ENCODE data around the gene DZANK1. TPM values are rescaled to one million over a fixed set of nuclear protein-coding genes. Genes with fewer than 3 reads are reported as not detected.
"Not testable (repeated sequence)": the region's sequence is repeated elsewhere in the genome, so short reads cannot be mapped to it uniquely, and the experiment has no call there.

Gene DZANK1
- 1 to 10 TPM; 1.7 to 2.0 TPM for total RNA-seq

DNA sequence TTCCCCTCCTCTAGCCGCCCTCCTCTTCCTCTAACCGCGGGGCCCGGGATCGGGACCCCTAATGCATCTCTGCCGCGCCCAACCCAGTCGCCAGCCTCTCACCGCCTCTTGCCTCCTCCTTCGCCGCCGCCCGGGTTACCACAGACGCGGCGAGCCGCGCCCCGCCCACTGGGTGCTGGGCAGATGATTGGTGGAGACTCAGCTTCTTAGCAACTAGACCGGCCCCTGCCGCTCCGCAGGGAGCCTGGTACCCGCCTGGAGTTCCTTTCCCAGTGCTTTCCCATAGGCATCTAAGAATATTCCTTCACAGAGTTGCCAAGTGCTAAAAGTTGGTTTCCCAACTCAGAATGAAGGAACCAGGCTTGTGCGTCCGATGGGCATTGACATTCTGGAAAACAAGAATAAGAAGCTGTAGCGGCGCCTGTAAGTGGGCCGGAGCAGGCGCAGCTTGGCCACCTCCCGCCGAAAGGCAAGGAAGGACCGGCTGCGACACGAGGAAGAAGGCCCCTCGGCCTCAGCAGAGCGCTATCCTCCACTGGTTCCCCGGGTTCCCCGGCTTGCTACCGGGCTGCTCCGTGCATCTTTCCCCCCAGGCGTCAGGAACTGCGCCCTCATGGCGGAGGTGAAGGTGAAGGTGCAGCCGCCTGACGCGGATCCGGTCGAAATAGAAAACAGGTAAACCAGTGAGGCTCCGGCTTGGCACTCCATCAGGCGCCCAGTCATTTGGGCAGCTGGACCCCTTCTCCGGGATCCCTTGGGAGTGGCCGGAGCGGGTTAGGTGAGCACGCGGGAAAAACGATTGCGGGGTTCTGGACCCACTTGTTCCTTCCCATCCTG is at the start of gene DZANK1, which contains the start of gene POLR3F:
TSS of gene DZANK1 (minus strand) at position 137 of the 837 bp plus-strand sequence. CDS start 1,672 bp downstream, outside the sequence.
TSS of gene POLR3F (plus strand) at position 497 of the 837 bp plus-strand sequence. CDS start at position 614, 117 bp downstream.
- Mint-ChIP-seq H3K4me3 (peak within 1 kb of the TSS; percentile 94), H3K27ac (peak within 1 kb of the TSS; percentile 88), H3K36me3 (no peaks in the 10 kb centered on the region), H3K27me3 (no peaks in the 10 kb centered on the region), H3K4me1 (peaks cover 30% of the 10 kb centered on the region), H3K9me3 (ENCODE audit: low read depth) (no peaks in the 10 kb centered on the region)
- CTCF ChIA-PET, result interaction anchor here (1.0 to 2.6 kb wide), 6 partner anchors 8 to 179 kb away, joined by 3 to 13 read pairs (median 6); partner anchors contain the start of genes RBBP9, SEC23B and ZNF133
- ATAC-seq (peak; percentile 98), DNase-seq (peak; percentile 95)

DNA sequence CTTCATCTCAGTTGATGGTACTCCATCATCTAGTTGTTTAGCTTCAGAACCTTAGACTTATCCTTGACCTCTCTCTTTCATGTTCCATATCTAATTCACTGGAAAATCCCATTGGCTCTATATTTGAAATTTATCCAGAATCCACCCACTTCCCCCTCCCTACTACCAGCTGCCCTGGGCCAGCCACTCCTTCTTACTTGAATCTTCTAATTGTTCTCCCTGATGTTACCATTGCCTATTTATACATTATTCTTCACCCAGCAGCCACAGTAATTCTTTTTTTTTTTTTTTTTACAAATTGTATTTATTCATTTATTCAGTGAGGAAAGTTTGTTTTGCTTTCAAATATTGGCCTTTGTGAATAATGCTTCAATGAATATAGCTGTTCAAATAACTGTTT is 49.1 kb upstream of the DZANK1 start:
- Mint-ChIP-seq H3K4me3 (no peak overlapping the region), H3K4me1 (peaks cover 18% of the 10 kb centered on the region), H3K27ac (no peak overlapping the region), H3K9me3 (ENCODE audit: low read depth) (no peaks in the 10 kb centered on the region), H3K36me3 (peaks cover 28% of the 10 kb centered on the region), H3K27me3 (no peaks in the 10 kb centered on the region)
- DNase-seq, result no peak
- CTCF ChIA-PET, result interaction anchor here (1.0 kb wide), 1 partner anchor 64 kb away, joined by 4 read pairs; no protein-coding TSS in a partner anchor
- ATAC-seq, result no peak

DNA sequence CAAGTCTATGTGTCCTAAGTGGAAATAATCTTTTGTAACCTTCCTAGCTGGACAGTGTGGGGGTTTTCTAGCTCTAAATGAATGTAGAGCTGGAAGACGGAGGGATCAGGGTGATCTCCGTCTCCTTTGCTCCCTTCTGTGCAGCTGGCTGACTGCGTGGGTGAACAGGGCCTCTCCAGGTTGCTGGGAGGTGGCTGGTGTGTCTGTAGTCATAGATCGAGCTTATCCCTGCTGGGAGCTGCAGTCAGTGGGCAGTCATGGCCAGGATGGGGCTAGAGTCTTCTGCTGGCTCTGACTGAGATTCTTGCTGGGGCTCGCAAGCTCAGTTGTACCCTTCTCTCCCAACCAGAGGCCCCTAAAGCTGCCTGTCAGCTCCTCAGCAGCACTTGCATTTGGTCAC is 47.3 kb upstream of the DZANK1 start:
- peak overlapping the region; percentile 18 for H3K27ac Mint-ChIP-seq
- H3K4me3 Mint-ChIP-seq, result no peak overlapping the region
- CTCF ChIA-PET, result no interaction called here
- H3K9me3 Mint-ChIP-seq (ENCODE audit: low read depth), result no peaks in the 10 kb centered on the region
- H3K36me3 Mint-ChIP-seq, result peaks cover 45% of the 10 kb centered on the region
- no peak for ATAC-seq
- H3K27me3 Mint-ChIP-seq, result no peaks in the 10 kb centered on the region
- peaks cover 35% of the 10 kb centered on the region for H3K4me1 Mint-ChIP-seq
- no peak for DNase-seq

DNA sequence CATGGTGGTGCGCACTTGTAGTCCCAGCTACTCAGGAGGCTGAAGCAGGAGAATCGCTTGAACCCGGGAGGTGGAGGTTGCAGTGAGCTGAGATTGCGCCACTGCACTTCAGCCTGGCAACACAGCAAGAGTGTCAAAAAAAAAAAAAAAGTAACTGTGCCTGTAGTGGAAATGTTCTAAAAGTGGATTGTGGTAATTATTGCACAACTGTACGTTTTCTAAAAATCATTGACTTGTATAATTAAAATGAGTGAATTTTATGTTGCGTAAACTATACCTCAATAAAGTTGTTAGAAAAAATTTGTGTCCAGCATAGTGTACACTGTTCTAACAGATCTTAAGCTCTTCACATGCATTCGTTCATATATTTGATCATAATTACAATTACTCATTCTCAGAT is 46.4 kb upstream of the DZANK1 start:
- Mint-ChIP-seq H3K4me3 (no peak overlapping the region), H3K27me3 (no peaks in the 10 kb centered on the region), H3K27ac (no peak overlapping the region), H3K36me3 (peaks cover 49% of the 10 kb centered on the region), H3K4me1 (peaks cover 44% of the 10 kb centered on the region), H3K9me3 (ENCODE audit: low read depth) (no peaks in the 10 kb centered on the region)
- no peak for ATAC-seq
- no peak for DNase-seq
- CTCF ChIA-PET, result no interaction called here

DNA sequence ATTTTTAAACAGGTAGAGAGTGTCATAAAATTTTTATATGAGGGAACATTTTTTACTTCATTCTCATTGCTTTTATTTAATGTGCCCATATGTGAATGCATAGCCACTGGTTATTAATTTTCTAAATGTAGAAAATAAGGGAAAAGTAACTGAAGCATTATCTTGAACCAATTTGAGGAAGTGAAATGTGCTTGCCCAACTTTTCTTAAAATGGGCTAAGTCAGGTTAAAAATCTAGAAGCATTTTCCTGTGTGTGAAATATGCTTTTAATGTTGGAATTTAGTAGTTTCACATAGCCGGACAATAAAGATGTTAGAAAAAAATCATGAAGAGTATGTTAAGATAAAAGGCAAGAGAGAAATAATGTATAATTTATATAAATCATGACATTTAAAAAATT is 44.7 kb upstream of the DZANK1 start:
- DNase-seq (no peak), ATAC-seq (no peak)
- no peaks in the 10 kb centered on the region for H3K27me3 Mint-ChIP-seq
- no peak overlapping the region for H3K4me3 Mint-ChIP-seq
- H3K4me1 Mint-ChIP-seq, result peaks cover 56% of the 10 kb centered on the region
- CTCF ChIA-PET, result no interaction called here
- H3K36me3 Mint-ChIP-seq, result peaks cover 52% of the 10 kb centered on the region
- no peak overlapping the region for H3K27ac Mint-ChIP-seq
- H3K9me3 Mint-ChIP-seq (ENCODE audit: low read depth), result no peaks in the 10 kb centered on the region

DNA sequence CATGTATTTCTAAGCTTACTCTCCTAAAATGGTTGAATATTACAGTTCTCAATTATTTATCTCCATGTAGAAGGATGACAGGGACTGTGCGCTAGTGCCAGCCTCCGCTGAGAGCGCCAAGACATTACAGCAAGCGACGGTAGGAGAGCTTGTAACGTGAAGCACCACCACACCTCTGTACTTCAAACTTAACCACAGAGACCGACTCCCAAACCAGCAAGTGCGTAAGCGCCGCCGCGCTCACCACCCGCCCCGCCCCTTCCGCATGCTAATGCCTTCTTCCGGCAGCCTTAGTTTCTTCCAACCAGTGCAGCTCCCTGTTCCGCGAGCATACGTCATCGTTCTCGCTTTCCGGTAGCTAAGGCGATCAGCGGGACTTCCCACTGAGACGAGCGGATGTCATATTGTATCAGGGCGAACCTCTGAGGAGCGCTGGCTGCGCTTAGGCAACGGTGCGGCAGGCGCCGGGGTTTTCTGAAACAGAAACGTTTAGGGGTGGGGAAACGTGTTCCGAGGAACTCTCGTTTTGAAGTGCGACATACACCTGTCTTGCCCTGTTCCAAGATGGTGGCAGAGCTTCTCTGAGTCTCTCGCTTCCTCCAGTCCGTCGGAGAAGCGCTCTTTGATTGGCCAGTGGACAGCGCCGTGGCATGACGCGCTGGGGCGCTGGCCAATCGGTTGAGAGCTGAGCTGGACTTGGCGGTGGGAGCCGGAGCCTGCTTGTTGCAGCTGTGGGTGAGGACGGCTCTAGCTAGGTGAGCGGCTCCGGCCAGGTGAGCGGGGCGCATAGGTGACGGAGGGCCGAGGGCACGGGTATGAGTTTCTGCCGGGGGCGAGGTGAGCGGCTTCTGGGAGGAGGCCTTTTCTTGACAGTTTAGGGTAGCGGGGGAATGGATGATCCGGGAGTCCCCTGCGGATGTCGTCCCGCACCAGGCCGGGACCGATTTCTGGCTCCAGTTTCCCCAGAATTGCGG is 40.7 kb upstream of the DZANK1 start, which contains the start of gene SEC23B:
TSS of gene SEC23B (plus strand) at position 723 of the 974 bp plus-strand sequence. CDS start 2,896 bp downstream, outside the sequence.
- Mint-ChIP-seq H3K36me3 (peaks cover 36% of the 10 kb centered on the region), H3K27ac (peak within 1 kb of the TSS; percentile 100), H3K4me1 (peaks cover 54% of the 10 kb centered on the region), H3K27me3 (peaks cover 2% of the 10 kb centered on the region), H3K4me3 (peak within 1 kb of the TSS; percentile 100), H3K9me3 (ENCODE audit: low read depth) (no peaks in the 10 kb centered on the region)
- DNase-seq (peak; percentile 98), ATAC-seq (peak; percentile 96)
- CTCF ChIA-PET, result interaction anchor here (0.9 to 3.9 kb wide), 5 partner anchors 11 to 1544 kb away, joined by 3 to 39 read pairs (median 4); partner anchors contain the start of genes CFAP61, CRNKL1, DZANK1 and POLR3F

DNA sequence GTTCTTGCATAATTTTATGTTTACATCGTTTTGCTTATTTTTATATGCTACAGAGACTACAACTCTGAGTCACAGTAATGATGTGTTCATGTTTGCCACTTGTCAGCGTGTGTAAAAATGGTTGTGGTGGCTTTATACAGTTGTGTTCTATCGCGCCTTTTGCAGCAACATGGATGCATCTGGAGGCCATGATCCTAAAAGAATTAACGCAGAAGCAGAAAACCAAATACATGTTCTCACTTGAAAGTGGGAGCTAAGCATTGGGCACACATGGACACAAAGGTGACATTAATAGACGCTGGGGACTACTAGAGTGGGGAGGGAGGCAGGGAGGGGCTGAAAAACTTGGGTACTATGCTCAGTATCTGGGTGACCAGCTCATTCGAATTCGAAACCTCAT is 39.9 kb upstream of the DZANK1 start:
- peaks cover 52% of the 10 kb centered on the region for H3K4me1 Mint-ChIP-seq
- no peak for ATAC-seq
- no peaks in the 10 kb centered on the region for H3K9me3 Mint-ChIP-seq (ENCODE audit: low read depth)

DNA sequence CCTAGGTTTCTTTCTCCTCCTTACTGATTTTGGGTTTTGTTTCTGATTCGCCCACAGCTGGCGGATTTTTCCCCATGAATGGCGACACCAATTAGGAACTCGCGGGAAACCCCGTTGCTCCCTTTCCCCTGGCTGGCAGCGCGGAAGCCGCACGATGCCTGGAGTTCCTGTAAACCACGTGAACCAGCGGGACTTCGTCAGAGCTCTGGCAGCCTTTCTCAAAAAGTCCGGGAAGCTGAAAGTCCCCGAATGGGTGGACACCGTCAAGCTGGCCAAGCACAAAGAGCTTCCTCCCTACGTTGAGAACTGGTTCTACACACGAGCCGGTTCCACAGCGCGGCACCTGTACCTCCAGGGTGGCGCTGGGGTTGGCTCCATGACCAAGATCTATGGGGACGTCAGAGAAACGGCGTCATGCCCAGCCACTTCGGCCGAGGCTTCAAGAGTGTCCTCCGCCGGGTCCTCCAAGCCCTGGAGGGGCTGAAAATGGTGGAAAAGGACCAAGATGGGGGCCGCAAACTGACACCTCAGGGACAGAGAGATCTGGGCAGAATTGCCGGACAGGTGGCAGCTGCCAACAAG is 37.7 kb upstream of the DZANK1 start:
- Mint-ChIP-seq H3K9me3 (ENCODE audit: low read depth) (no peaks in the 10 kb centered on the region), H3K27me3 (peaks cover 2% of the 10 kb centered on the region), H3K4me1 (peaks cover 34% of the 10 kb centered on the region), H3K27ac (no peak overlapping the region), H3K36me3 (peaks cover 11% of the 10 kb centered on the region), H3K4me3 (no peak overlapping the region)
- ATAC-seq (no peak), DNase-seq (no peak)
- CTCF ChIA-PET, result interaction anchor here (3.9 kb wide), 1 partner anchor 8 kb away, joined by 39 read pairs; the partner anchor contains the start of gene RBBP9

More for the DNA sequence above, 39.9 kb upstream of the DZANK1 start:
- CTCF ChIA-PET, result interaction anchor here (0.5 to 3.9 kb wide), 6 partner anchors 10 to 1545 kb away, joined by 3 to 39 read pairs (median 5); partner anchors contain the start of genes CFAP61, CRNKL1, DZANK1 and POLR3F
- Mint-ChIP-seq H3K27ac (peak overlapping the region; percentile 100), H3K4me3 (peak overlapping the region; percentile 100), H3K27me3 (peaks cover 2% of the 10 kb centered on the region), H3K36me3 (peaks cover 31% of the 10 kb centered on the region)
- DNase-seq, result peak; percentile 59

DNA sequence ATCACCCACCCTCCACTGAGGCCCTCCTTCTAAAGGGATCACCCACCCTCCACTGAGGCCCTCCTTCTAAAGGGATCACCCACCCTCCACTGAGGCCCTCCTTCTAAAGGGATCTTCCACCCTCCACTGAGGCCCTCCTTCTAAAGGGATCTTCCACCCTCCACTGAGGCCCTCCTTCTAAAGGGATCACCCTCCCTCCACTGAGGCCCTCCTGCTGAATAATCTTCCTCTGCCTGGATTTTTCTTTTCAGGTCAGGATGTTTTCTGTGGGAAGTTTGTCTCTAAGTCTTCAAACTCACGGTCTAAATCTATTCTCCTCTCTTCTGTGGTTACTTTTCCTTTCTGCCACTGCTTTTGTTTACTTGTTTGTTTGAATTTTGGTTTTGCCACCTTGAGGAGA is 34.8 kb upstream of the DZANK1 start:
- not testable (repeated sequence) for DNase-seq

DNA sequence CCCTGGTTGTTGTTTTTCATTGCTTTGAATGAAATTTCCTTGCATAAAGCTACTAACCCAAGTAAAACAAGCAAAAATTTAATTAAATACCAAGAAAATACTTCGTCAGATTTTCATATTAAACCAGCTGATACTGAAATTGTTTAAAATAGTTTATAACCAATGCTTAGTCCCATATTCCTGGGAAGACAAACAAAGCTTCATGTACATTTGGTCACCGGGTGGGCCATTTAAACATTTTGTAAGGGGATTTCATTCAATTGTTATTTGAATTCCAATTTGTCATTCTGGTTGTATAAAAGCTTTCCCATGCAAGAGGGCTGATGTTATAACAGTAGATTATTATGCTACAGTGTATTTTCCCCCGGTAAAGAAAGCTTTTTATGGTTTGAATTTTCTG is 30.8 kb upstream of the DZANK1 start:
- no peaks in the 10 kb centered on the region for H3K27me3 Mint-ChIP-seq
- CTCF ChIA-PET, result interaction anchor here (0.9 to 3.8 kb wide), 6 partner anchors 9 to 212 kb away, joined by 3 to 39 read pairs (median 4); partner anchors contain the start of genes DZANK1, POLR3F and SEC23B
- H3K36me3 Mint-ChIP-seq, result peaks cover 11% of the 10 kb centered on the region
- peak overlapping the region; percentile 36 for H3K27ac Mint-ChIP-seq
- DNase-seq (no peak), ATAC-seq (no peak)
- peak overlapping the region; percentile 99 for H3K4me3 Mint-ChIP-seq
- no peaks in the 10 kb centered on the region for H3K9me3 Mint-ChIP-seq (ENCODE audit: low read depth)
- H3K4me1 Mint-ChIP-seq, result peaks cover 22% of the 10 kb centered on the region

More for the DNA sequence above, 34.8 kb upstream of the DZANK1 start:
- H3K36me3 Mint-ChIP-seq; ATAC-seq; H3K27ac Mint-ChIP-seq; CTCF ChIA-PET; H3K9me3 Mint-ChIP-seq (ENCODE audit: low read depth); H3K4me3 Mint-ChIP-seq; H3K27me3 Mint-ChIP-seq: not testable (repeated sequence)
- peaks cover 14% of the 10 kb centered on the region for H3K4me1 Mint-ChIP-seq

DNA sequence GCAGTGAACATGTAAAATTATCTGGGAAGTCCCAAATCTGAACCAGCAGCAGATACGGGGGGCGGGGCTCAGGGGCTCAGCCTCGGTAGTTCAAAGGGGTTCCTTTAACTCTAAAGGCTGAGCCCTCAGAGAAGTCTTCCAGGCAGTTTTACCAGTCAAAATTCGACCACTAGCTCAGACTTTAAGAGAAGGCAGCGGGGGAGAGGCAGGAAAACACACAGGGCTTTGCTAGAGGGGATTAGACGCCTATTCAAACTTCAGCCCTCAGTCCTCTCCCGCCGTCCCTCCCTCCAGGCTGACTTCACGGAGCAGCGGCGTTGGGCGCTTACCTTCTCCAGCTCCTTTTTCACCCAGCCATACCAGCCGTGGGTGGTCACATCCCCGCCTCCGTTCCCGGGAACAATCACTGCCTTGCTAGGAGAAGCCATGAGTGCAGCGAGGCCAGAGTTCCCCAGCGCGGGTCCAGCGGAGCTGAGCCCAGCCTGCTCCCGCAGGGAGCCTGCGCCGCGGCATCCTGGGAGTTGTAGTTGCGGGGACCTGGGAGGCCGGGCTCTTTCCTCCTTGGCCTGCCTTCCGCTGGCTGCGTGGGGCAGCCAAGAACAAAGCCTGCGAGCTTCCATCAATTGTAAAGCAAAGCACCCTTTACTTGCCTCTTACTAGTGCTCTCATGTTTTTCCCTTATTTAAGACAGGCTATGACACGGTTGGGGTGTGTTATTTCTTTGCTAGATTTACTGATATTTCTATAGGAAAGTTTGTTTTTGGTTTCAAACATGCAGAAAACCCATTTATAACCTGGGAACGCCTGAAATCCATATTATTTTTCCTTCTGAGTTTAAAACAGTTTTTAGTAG is 30.1 kb upstream of the DZANK1 start, which contains the start of gene RBBP9:
TSS of gene RBBP9 (minus strand) at position 486 of the 853 bp plus-strand sequence. CDS start at position 428, 58 bp downstream.
- Mint-ChIP-seq H3K4me1 (peaks cover 22% of the 10 kb centered on the region), H3K4me3 (peak within 1 kb of the TSS; percentile 99), H3K27ac (peak within 1 kb of the TSS; percentile 86), H3K9me3 (ENCODE audit: low read depth) (no peaks in the 10 kb centered on the region), H3K36me3 (peaks cover 13% of the 10 kb centered on the region), H3K27me3 (no peaks in the 10 kb centered on the region)
- CTCF ChIA-PET, result interaction anchor here (0.9 to 3.8 kb wide), 8 partner anchors 9 to 212 kb away, joined by 3 to 39 read pairs (median 4); partner anchors contain the start of genes DZANK1, POLR3F and SEC23B
- ATAC-seq, result peak; percentile 99
- peak; percentile 84 for DNase-seq
